HG02763 (cell line): ENCODE results near the gene NDST4.

Source experiments
- ATAC-seq: cut with Tn5 transposase; IDR thresholded peaks from one replicate; pipeline ENCODE4 v1.9.1; 2021; ENCODE audit warnings: mild to moderate bottlenecking, moderate library complexity; ENCODE audit not compliant: unreplicated experiment

The NDST4 gene

GRCh38 chr4:114921191-114921590 is 192.2 kb downstream of the NDST4 start:
- ATAC-seq: no peak

DNA sequence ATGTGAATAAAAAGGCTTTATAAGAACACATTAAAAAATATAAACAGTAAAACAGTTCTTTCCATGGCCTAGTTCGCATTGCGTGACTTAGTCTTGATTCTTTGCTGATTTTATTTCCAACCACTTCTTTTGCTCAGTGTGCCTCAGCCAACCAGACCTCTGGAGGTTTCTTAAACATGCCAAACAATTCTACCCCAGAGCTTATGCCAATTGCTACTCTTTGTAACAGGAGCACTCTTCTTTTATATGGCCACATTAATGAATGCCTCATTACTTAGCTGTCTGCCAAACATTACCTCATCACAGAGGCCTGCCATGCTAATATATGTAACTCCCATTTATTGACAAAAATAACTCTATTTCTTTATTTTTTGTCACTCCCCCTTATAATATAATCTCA is 202.3 kb downstream of the NDST4 start:
- no peak for ATAC-seq

DNA sequence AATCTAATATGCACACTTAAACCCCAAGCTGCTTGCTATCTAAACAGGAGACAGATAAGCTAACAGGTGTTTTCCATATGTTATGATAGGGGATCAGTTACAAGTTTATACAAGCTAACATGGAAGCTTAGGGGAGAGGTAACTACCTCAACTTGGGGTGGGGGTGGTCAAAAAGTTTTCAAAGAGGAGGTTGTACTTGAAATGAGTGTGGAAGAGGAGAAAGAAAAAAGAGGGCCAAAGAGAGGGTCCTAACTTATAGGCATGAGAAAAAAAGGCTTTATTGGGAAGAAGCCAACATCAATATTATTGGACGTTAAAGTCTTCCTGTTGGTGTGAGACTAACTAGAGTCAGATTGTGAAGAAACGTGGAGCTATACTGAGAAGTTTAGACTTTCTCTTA is 205.9 kb downstream of the NDST4 start:
- ATAC-seq: no peak

DNA sequence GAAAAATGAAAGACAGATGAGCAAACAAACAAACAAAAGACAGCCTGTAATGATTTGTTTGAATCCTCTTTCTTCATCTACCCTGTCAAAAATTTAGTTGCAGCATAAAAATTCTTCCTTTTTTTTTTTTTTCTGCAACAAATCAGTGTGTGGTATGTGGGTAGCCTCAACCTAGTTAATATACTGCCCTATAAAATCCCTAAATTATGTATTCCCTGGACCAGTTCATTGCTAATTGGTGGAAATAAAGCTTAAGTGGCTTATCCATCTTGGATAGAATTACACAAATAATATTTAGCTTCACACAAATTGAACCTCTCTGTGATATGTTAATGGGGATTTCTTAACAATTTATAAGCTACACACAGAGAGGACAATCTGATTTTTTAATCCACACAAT is 208.4 kb downstream of the NDST4 start:
- ATAC-seq: no peak

GRCh38 chr4:114900934-114901333 is 212.5 kb downstream of the NDST4 start:
- no peak for ATAC-seq

GRCh38 chr4:114890773-114891172 is 222.6 kb downstream of the NDST4 start:
- no peak for ATAC-seq

- no peak for ATAC-seq
These were observed 226.7 kb downstream of the NDST4 start for GRCh38 chr4:114886761-114887160.

GRCh38 chr4:114883641-114884040 is 229.8 kb downstream of the NDST4 start:
- ATAC-seq: no peak

GRCh38 chr4:114879916-114880669 is 233.3 kb downstream of the NDST4 start:
- no peak for ATAC-seq

- no peak for ATAC-seq
These were observed 237.8 kb downstream of the NDST4 start for GRCh38 chr4:114875630-114876029.

DNA sequence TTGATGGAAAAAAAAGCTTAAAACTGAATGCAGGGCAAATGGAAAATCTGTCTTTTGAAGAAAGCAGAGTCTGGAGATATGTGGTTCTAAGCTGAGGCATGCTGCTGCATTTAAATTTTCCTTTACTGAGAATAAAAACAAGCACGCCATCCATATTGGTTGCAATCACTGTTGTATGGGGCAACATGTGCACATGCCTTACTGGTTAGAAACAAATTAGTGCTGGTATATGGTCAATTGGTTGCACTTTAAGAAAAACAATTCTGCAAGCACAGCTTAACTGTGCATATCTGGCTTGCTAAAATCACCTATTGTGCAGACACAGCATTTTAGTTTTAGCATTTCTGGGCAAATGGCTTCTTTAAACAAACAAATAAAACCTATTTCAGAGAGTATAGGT is 239.1 kb downstream of the NDST4 start:
- ATAC-seq: no peak

- no peak for ATAC-seq
These were observed 242.4 kb downstream of the NDST4 start for GRCh38 chr4:114870987-114871386.

DNA sequence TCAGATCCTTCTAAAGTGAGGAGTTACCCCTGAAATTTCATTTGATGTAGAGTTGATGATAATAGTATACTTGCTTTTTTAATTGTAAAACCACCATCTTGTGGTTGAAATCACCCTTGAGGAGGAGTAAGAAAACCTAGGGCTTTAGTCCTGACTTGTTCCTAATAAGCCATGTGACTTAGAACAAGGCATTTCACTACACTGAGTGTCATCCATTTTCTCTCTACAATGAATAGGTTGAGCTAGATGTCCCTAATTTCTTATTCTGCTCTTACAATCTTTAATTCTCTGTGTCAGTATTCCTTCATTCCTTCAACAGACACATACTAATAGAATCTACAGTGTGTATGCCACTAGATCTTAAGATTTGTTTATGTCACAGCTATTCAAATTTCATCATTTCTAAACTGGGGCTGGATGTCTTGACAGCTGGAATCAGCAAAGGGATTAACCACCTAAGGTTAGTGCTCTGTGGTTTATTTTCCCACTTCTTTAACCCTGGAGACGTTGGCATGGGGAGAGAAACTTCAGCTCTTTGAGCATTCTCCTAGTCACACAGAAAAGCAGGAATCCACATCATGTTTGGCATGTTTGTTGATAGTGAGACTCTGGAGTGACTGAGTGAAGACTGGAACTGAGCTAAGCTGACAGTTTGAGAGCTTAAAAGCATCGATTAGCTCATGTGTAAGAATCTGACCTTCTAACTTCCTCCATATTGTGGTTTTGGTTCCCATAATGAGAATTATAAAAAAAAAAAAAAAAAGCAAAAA is 246.3 kb downstream of the NDST4 start:
- ATAC-seq: no peak

DNA sequence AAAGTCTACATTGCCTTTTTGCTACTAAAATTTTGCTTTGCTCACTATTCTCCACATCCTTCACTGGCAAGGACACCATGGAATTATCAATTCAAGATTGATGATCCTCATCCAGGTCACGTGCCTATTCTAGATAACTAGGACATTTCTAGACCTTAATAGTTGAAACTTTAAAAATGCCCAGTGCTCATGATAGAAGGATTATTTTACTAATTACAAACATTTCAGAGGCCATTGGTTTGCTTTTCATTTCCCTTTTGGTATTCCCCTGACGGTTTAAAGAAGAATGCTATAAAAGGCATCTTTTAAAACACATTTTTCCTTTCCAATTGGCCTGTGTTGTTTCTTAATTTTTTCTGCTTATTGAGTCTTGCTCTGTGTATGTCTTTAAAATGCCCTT is 249.4 kb downstream of the NDST4 start:
- no peak for ATAC-seq

DNA sequence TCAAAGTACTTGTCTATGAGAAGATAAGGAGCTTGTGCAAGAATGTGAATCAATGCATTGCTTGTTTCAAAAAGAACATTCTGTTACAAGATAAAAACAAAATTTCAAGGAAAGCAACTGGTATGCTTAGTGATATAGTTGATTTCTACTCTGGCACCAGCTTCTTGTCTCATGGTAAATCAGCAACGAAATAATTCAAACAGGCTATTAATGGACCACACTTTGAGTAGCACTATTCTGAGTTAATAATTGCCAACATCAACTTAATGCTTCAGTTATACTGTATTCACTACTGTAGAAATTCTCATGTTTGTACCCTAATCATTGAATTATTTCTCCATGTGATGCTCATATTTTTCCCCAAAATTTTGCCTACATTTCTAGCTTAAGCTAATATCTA is 252.6 kb downstream of the NDST4 start:
- no peak for ATAC-seq

DNA sequence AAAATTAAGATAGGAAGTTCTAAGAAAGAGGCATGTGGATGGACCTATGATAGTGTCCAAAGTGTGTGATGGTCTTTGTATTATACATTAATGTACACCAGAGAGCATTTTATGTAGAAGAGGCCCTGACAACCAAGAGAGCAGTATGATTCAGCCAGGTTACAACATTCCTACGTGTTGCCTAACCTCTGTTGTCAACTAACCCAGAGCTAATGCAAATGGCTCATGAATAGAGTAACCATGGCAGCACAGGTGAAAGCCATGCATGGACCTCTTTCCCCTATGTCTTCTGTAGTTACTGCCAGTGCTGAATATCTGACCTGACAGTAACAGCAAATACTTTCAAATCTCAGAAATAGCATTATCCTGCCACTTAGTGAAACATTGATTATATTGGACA is 255.6 kb downstream of the NDST4 start:
- ATAC-seq: no peak

GRCh38 chr4:114839986-114840385 is 273.4 kb downstream of the NDST4 start:
- no peak for ATAC-seq

- no peak for ATAC-seq
These were observed 282.8 kb downstream of the NDST4 start for GRCh38 chr4:114830628-114831027.

- ATAC-seq: no peak
These were observed 285.8 kb downstream of the NDST4 start for GRCh38 chr4:114827651-114828050.

- no peak for ATAC-seq
These were observed 297.7 kb downstream of the NDST4 start for GRCh38 chr4:114815760-114816159.

DNA sequence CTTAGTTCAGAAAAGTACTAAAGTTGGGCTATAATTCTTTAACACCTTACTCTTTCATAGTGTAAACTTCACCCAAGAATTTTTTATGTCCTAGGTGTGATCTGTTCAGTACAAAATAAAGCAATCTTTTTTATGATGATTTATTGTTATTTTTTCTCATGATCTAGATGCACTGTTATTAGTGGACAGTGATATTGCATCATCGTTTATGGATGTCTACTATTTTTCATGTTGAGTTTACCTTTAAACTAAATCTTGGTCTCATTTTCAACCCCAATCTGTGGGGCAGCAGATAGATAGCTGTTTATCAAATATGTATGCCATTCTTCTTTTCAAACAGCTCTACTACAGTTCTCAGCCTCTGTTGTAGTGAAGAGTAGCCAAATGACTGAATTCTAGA is 299.5 kb downstream of the NDST4 start:
- ATAC-seq: no peak

- ATAC-seq: no peak
These were observed 301.7 kb downstream of the NDST4 start for GRCh38 chr4:114811564-114812301.
